ENCODE results near the gene ZNFX1.

The ZNFX1 gene

GRCh38 chr20:49270177-49270576 lies 7.7 kb downstream of the ZNFX1 start:
- Histone ChIP-seq H3K4me3 (ENCODE audit: low read depth in 1 of 2, low read length in 1 of 2) (no peak overlapping the region), H3K9me3 (no peaks in the 10 kb centered on the region), H3K36me3 (peaks cover 74% of the 10 kb centered on the region), H3K27ac (peak overlapping the region; percentile 14), H3K27me3 (no peaks in the 10 kb centered on the region), H3K4me1 (ENCODE audit: control insufficient read depth in 1 of 2, insufficient read depth in 1 of 2, low read depth in 1 of 2, low read length in 1 of 2) (peaks cover 39 to 40% of the 10 kb centered on the region in 2 experiments)
- no peak for TF ChIP-seq CTCF (IDR thresholded peaks at IDR 0.05)

- H3K4me1 ChIP-seq (ENCODE audit: control insufficient read depth in 1 of 2, insufficient read depth in 1 of 2, low read depth in 1 of 2, low read length in 1 of 2), result peaks cover 36 to 39% of the 10 kb centered on the region in 2 experiments
- H3K27ac ChIP-seq, result peak overlapping the region; percentile 9
- peaks cover 76% of the 10 kb centered on the region for H3K36me3 ChIP-seq
- H3K27me3 ChIP-seq, result no peaks in the 10 kb centered on the region
- TF ChIP-seq CTCF (IDR thresholded peaks at IDR 0.05), result no peak
- no peaks in the 10 kb centered on the region for H3K9me3 ChIP-seq
- H3K4me3 ChIP-seq (ENCODE audit: low read depth in 1 of 2, low read length in 1 of 2), result peak overlapping the region in 1 of 2 experiments; percentile 19
Measured at GRCh38 chr20:49268600-49269365, 9.1 kb downstream of the ZNFX1 start.

GRCh38 chr20:49267327-49267726 lies 10.5 kb downstream of the ZNFX1 start:
- Histone ChIP-seq H3K27me3 (no peaks in the 10 kb centered on the region), H3K27ac (peak overlapping the region; percentile 85), H3K4me1 (ENCODE audit: control insufficient read depth in 1 of 2, insufficient read depth in 1 of 2, low read depth in 1 of 2, low read length in 1 of 2) (peaks cover 36 to 39% of the 10 kb centered on the region in 2 experiments), H3K4me3 (ENCODE audit: low read depth in 1 of 2, low read length in 1 of 2) (peak overlapping the region; percentile 6 to 26), H3K9me3 (no peaks in the 10 kb centered on the region), H3K36me3 (peaks cover 76% of the 10 kb centered on the region)
- TF ChIP-seq CTCF (IDR thresholded peaks at IDR 0.05), result no peak

- H3K27ac ChIP-seq, result peak overlapping the region; percentile 0
- H3K27me3 ChIP-seq, result no peaks in the 10 kb centered on the region
- H3K4me3 ChIP-seq (ENCODE audit: low read depth in 1 of 2, low read length in 1 of 2), result no peak overlapping the region
- TF ChIP-seq CTCF (IDR thresholded peaks at IDR 0.05), result no peak
- H3K4me1 ChIP-seq (ENCODE audit: control insufficient read depth in 1 of 2, insufficient read depth in 1 of 2, low read depth in 1 of 2, low read length in 1 of 2), result peaks cover 5 to 8% of the 10 kb centered on the region in 2 experiments
- peaks cover 87% of the 10 kb centered on the region for H3K36me3 ChIP-seq
- H3K9me3 ChIP-seq, result no peaks in the 10 kb centered on the region
Measured at GRCh38 chr20:49262444-49262843, 15.4 kb downstream of the ZNFX1 start.

GRCh38 chr20:49261173-49261572 lies 16.7 kb downstream of the ZNFX1 start:
- Histone ChIP-seq H3K36me3 (peaks cover 99% of the 10 kb centered on the region), H3K4me1 (ENCODE audit: control insufficient read depth in 1 of 2, insufficient read depth in 1 of 2, low read depth in 1 of 2, low read length in 1 of 2) (no peaks in the 10 kb centered on the region), H3K27ac (no peak overlapping the region), H3K9me3 (no peaks in the 10 kb centered on the region), H3K27me3 (no peaks in the 10 kb centered on the region), H3K4me3 (ENCODE audit: low read depth in 1 of 2, low read length in 1 of 2) (no peak overlapping the region)
- no peak for TF ChIP-seq CTCF (IDR thresholded peaks at IDR 0.05)

Data from neutrophil (primary cell).